Panc1 (cell line): ENCODE data around the gene COASY.

ENCODE experiments used
- CTCF ChIP-seq: fragments of 450-650 bp; IDR thresholded peaks from 2 replicates; pipeline ENCODE4 v1.5.1; 2017; ENCODE audit warnings: mild to moderate bottlenecking
- POLR2AphosphoS5 ChIP-seq: IDR thresholded peaks from 2 replicates; pipeline ENCODE4 v1.6.1; 2012; ENCODE audit warnings: mild to moderate bottlenecking, low read depth, low read length, moderate library complexity
- TCF7L2 ChIP-seq: IDR thresholded peaks from 2 replicates; pipeline ENCODE4 v1.6.1; 2011; ENCODE audit warnings: mild to moderate bottlenecking, low read depth, low read length, inconsistent platforms

- no peak for TF ChIP-seq CTCF
- TF ChIP-seq POLR2AphosphoS5 = no peak
- TF ChIP-seq TCF7L2 = no peak
Observed at GRCh38 chr17:42607769-42608168, 45.8 kb downstream of the COASY start.
